Uterus (tissue), 2 donors: ENCODE measurements around the gene CCNL2.

Experiments
- POLR2A ChIP-seq, 2 donors: fragments of 450-650 bp; IDR thresholded peaks; one replicate each; pipeline ENCODE4 v1.6.1; 2016; ENCODE audit warnings: antibody characterized with exemption in 2 of 2, mild to moderate bottlenecking in 1 of 2, moderate library complexity in 1 of 2
- TF ChIP-seq, protein P1 (sequence below), 4 experiments: fragments of 200-600 bp in 2 of 4; fragments of 450-650 bp in 2 of 4; sonication (generic) in 2 of 4; IDR thresholded peaks; one replicate each; pipeline ENCODE4 v1.5.1; 2016 to 2019; ENCODE audit warnings: antibody characterized with exemption in 4 of 4, mild to moderate bottlenecking in 2 of 4, moderate library complexity in 1 of 4

DNA sequence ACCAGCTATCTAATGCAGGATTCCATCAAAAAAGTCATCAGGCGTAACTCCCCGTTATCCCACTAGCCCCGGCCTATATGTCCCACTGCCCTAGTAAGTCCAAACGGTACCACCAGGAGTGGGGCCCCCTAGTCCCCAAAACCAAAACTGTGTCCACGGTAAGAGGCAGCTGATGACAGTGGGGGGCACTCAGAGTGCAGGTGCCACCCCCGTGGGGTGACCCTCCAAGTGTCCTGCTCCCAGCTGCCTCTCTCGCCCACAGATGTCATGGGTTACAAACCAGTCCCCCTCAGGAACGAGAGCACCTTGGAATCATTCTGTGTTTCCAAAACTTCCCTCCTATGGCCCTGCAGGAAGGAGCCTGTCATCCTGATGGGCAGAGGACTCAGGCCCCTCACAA is 13.2 kb downstream of the CCNL2 start:
- TF ChIP-seq, protein P1, sequence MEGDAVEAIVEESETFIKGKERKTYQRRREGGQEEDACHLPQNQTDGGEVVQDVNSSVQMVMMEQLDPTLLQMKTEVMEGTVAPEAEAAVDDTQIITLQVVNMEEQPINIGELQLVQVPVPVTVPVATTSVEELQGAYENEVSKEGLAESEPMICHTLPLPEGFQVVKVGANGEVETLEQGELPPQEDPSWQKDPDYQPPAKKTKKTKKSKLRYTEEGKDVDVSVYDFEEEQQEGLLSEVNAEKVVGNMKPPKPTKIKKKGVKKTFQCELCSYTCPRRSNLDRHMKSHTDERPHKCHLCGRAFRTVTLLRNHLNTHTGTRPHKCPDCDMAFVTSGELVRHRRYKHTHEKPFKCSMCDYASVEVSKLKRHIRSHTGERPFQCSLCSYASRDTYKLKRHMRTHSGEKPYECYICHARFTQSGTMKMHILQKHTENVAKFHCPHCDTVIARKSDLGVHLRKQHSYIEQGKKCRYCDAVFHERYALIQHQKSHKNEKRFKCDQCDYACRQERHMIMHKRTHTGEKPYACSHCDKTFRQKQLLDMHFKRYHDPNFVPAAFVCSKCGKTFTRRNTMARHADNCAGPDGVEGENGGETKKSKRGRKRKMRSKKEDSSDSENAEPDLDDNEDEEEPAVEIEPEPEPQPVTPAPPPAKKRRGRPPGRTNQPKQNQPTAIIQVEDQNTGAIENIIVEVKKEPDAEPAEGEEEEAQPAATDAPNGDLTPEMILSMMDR (IDR thresholded peaks at IDR 0.05): no peak
- TF ChIP-seq POLR2A (IDR thresholded peaks at IDR 0.05): no peak
